Fibroblast of skin of scalp (primary cell): ENCODE measurements around the gene TYW1.
A peak's percentile ranks its signal among the peaks of the same experiment; 100 is the strongest.
"Not testable (repeated sequence)": the region's sequence is repeated elsewhere in the genome, so short reads cannot be mapped to it uniquely, and the experiment has no call there.

ENCODE experiments used
- DNase-seq: peaks from one replicate; pipeline ENCODE4 v3.0.0-alpha.2; 2013

Gene TYW1

DNA sequence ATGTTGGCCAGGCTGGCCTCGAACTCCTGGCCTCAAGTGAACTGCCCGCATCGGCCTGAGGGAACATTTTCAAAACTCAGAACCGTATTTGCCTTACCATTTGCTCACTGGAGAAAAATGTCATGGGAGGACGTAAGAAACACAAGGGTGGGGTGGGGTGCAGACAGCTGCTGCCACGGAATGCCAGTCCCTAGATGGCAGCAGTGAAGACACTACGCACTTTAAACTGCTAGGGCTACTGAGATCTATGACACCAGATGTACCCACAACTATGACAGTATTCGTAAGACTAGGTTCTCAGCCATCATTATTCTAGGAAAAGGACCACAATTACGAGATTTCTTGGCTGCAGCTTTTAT is 2.0 kb upstream of the TYW1 start:
- peak; percentile 92 for DNase-seq

DNA sequence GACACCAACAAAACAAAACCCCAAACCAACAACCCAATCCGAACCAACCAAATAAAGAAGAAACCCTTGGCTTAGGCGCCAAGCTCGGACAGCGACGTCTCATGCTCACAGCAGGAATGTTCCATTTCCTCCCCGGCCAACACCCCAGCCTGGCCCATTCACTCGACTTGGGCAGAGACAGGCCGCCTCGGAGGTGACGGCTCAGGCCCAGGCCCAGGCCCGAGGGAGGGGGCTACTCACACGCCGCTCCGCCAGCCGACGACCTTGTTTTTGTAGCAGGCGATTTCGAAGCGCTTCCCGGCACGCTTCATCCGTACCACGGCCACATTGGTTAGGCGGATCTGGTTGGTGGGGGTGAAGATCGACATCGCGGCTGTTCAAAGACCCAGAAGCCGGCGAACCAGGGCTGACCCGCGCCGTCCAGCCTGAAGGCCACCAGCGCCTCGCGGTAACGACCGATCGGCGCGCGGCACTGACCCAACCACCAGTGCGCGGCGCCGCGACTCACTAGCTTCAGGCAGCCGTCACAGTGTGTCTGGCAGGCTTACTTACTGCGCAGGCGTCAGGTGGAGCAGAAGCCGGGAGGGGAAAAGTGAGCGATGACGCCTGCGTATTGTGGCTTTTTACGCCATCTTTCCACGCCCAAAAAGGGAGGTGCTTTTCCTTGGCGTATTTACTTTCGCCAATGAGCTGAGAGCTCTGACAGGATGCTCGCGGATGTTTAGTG is 1.4 kb upstream of the TYW1 start, which contains the start of gene SBDS:
Gene SBDS, minus strand, starts transcription at position 537 of the 727 bp plus-strand sequence. Its CDS starts 169 bp downstream, at position 368.
- DNase-seq, result peak; percentile 99

DNA sequence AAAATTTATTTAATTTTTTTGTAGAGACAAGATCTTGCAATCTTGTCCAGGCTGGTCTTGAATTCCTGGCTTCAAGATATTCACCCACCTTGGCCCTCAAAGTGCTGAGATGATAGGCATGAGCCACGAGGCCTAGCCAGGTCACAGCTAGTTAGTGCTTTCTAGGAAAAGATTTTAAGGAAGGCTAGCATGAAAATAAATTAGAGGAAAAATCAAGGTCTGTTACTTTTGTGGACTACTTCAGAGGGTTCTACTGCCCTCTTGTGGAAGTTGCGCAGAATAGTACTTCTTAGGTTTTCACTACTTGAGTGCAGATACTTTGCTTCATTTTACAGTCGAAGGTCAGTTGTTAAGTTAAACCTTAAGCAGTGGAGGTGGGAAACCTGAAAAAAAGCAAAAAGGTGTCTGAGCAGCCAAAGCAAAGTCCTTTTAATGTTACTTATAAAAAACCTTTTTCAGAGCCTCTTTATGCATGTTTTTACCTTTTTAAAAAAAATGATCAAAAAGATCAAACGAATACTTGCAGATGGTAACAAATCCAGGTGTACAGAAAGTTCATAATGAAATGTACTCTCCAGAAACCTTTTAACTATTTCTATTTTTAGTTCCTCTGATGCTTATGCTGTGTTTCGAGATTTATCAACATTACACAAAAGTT is 4.1 kb downstream of the TYW1 start:
- DNase-seq, result peak; percentile 41

DNA sequence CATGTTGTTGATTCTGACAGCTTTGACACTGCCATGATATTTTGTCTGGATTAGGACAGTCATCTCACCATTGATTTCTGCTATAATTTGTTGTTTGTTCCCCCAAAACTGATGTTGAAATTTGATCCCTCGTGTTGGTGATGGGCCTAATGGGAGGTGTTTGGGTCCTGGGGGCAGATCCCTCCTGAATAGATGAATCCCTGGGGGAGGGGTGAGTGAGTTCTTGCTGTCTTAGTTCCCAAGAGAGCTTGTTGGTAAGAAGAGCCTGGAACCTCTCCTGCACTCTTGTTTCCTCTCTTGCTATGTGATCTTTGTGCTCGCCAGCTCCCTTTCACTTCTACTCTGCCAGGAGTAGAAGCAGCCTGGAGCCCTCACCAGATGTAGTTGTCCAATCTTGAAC is 7.5 kb downstream of the TYW1 start:
- not testable (repeated sequence) for DNase-seq

DNA sequence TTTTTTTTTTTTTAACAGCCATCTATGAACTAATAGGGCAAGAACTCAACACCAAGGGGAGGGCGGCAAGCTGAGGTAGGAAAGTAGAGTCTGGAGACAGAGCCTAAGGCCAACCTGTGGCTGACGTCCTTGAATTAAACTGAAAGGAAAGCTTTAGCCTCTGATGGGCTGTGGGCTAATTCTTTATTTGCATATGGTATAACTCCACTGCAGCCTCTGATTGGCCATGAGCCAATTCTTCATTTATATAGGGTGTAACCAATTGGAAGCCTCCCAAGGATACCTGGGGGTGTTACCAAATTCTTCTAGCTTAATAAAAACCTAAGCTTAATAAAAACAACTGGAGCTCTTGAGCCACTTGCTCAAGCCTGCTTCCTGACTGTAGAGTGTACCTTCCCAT is 10.3 kb downstream of the TYW1 start:
- DNase-seq, result no peak

DNA sequence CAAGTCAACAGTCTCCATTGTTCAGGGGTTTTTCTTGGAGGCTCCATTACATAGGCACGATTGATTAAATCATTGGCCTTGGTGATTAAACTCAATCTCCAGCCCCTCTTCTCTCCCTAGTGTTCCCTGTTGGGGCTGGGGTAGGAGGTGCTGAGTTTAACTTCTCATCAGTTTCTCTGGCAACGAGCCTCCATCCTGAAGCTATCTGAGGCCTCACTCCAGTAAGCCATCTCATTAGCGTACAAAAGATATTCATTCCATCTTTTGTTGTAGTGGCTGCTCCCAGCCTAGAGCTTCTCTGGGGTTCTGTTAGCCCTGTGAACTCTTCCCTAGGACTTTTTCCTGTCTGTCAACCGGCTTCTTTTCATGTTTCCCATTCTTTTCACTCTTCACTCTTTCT is 11.6 kb downstream of the TYW1 start:
- no peak for DNase-seq

DNA sequence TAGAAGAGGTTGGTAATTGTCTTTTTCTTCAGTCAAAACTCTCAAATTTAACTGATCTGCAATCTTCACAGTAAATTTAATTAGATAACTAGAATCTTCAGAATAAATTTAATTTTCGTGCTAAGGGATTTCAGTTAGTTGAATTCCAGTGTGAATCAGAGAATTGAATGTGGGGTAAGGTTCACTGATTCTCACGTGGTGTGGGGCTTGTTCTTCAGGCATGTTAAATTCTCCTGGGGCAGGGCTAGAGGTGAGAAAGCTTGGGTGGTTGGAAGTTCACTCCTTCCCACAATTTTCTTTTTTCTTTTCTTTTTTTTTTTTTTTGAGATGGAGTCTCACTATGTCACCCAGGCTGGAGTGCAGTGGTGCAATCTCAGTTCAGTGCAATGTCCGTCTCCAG is 13.0 kb downstream of the TYW1 start:
- DNase-seq, result not testable (repeated sequence)

DNA sequence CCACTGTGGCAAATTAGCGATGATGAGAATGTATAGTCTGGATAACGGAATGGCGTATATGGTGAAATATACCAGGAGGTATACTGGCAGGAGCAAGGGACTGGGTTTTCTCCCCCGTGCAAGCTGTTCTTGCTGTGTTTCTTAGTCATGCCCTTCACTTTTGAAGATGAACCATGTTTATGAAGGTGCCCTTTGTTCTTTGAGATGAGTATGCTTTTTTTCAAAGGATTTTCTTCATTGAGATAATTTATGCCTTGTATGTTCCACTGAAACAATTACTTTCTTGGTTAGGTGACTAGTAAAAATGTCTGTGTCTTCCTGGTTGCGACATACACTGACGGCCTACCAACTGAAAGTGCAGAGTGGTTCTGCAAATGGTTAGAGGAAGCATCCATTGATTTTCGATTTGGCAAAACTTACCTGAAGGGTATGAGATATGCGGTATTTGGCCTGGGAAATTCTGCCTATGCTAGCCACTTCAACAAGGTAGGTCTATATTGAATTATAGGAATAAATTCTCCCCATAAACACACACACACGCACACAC is 17.5 kb downstream of the TYW1 start:
- DNase-seq, result not testable (repeated sequence)

DNA sequence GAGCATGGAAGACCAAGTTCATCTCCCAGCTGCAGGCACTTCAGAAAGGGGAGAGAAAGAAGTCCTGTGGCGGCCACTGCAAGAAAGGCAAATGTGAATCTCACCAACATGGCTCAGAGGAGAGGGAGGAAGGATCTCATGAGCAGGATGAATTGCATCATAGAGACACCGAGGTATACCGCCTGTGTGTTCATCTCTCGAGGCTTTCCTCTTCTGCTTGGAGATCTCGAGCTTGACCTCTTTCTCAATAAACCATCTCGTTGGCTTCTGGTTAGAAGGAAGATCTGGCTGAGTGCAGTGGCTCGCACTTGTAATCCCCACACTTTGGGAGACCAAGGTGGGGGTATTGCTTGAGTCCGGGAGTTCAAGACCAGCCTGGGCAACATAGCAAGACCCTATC is 21.3 kb downstream of the TYW1 start:
- DNase-seq, result not testable (repeated sequence)

DNA sequence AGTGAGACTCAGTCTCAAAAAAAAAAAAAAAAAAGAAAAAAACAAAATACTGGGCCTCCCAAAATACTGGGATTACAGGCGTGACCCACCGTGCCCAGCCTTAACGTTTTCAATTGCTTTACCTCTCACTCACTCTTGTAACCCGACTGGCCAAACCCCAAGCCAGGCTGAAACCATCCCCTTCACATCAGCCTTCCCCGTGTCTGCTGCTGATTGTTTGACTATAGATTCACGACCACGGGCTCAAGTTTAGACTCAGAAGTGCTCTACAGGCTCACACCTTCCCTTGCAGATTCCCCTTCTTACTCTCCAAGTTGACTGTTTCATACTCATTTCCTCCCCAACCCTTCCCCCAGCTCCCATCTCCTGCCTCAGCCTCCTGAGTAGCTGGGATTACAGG is 22.3 kb downstream of the TYW1 start:
- no peak for DNase-seq

DNA sequence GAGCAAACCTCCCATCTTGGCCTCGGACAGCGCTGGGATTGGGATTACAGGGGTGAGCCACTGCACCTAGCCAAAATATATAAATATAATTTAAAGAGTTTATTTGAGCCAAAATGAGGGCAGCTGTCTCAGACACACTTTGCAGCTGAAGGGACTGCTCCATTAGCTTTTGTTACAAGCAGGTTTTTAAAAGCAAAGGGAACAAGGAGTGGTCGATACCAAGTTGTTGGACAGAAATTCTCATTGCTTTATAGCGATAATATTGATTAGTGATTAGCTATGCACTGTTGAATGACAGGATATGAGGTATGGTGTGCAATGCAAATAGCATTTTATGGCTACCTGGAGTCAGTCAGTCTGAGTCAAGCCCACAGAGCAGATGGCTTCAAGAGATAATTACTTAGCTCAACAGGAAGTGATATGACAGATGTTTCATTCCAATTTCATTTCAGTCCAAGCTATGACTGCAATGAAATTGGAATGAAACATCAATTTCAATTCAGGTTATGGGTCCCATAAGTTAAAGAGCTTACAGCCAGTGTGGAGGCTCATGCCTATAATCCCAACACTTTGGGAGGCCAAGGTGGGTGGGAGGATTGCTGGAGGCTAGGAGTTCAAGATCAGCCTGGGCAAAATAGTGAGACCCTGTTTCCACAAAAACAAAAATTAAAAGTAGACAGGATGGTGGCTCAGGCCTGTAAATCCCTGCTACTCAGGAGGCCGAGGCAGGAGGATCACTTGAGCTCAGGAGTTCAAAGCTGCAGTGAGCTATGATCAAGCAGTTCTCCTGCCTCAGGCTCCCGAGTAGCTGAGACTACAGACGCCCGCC is 23.1 kb downstream of the TYW1 start:
- DNase-seq, result no peak

DNA sequence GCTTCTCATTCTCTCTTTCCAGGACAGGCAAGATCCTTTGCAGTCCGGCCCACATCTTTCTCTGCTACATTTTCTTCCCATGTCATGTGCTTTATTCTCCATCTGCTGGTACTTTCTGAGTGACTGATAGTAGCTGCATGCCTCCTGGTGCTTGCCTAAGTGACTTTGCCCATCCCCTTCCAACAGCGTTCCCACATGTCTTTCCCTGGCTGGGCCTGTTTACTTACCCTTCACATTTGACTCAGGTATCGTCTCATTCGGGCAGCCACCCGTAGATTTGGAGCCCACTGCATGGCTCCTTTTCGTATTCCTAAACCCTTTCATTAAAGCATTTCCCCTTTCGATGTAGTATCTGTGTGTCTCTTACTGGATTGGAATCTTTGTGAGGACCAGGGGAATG is 24.6 kb downstream of the TYW1 start:
- DNase-seq, result no peak

DNA sequence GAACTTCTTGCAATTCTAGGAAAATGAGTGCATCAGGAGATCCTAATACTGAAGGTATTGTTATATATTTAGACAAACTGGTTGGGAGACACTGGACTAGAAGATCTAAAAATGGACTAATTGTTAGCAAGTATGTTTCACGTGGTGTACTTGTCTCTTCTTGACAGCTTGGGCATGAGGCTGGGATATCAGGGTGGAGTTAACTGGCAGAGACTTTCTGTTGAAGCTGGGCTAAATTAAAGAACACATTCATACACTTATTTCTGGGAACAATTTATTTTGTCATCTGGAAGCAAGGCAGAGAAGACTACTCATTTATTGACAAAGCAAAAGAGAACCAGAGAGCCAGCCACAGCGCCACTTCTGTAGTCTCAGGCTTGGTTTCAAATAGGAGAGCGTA is 25.9 kb downstream of the TYW1 start:
- no peak for DNase-seq

DNA sequence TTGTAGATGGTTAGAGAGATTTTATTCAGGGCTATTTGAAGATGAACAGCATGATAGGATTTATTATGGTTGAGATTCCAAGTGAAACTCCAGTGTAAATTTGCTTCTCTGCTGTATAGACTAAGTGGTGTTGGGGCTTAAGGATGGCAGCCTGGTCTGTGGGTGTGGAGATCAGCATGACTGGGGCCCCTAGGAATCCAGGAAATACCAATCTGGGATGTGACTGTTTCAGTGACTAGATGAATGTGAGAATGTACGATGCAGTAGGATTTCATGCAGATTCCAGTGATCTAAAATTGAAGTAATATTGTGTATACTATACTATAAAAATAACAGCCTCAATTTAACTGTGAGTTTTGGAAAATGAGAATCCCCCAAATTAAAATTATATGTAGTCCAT is 28.8 kb downstream of the TYW1 start:
- peak; percentile 77 for DNase-seq

DNA sequence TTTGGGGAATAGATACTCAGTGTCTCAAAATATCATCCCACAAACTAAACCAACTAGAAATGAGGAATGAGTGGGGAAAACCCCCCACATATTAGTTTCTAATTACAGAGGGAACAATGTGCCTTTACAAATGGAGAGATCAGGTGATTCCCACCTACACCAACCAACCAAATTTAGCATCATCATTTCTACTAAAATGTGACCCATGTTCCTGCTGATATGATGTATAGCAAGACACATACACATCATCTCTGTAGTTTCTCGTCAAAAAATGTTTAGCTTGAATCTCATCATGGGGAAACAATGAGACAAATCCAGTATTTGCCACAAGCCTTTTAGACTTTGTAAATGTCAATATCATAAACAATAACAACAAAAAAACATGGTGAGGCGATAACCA is 35.1 kb downstream of the TYW1 start:
- not testable (repeated sequence) for DNase-seq

DNA sequence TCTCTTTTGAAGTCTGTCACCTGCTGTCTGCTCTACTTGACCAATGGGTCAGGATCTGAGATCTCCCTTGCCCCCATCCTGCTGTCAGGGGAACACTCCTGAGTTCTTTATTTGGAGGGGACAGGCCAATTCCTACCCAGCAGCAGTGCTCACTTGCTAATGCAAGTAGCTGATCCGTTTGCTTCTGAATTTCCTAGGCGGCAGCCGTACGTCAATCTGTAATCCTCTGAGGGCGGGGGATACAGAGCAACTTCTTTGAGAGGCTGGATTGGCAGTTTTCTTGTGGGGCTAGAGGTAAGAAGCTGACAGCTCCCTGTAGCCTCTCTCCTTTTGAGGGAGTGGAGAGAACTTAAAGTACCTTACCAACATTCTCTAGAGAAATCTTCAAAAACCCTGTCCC is 36.6 kb downstream of the TYW1 start:
- DNase-seq, result no peak

DNA sequence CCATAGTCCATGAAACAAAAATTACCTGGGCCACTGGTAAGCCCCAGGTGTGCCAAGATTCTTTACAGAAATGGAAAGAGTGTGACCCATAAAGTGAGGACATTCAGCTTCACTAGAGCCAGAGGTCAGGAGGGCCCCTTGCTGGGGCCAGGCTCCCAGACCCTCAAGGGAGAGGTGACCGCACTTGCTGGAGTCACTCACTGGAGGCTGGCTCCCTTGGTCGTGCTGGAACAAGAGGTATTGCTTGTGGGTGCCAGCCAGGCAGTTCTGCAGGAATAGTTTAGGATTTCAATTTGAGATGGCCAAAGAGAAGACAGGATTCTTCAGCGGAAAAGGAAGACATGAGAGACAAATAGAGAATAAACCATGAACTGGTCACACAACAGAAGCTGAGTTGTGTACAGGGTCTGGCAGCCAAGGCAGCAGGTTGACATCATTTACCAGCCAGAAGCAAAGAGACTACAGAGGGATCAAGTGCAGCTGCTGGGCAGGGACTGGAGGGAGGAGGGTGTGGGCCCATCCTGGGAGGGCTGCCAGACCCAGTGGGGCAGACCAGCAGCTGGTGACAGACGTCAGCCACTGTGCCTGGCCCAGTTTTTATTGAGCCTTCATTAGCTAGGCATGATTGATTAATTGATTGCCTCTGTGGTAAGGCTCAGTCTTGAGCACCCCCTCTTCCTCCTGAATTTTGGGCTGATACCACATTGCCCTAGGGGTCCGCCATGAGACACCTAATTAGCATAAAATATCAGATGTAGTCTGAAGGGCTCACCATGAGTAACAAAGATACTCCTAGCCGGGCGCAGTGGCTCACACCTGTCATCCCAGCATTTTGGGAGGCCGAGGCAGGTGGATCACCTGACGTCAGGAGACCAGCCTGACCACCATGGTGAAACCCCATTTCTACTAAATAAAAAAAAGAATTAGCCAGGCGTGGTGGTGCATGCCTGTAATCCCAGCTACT is 40.1 kb downstream of the TYW1 start:
- DNase-seq, result not testable (repeated sequence)

DNA sequence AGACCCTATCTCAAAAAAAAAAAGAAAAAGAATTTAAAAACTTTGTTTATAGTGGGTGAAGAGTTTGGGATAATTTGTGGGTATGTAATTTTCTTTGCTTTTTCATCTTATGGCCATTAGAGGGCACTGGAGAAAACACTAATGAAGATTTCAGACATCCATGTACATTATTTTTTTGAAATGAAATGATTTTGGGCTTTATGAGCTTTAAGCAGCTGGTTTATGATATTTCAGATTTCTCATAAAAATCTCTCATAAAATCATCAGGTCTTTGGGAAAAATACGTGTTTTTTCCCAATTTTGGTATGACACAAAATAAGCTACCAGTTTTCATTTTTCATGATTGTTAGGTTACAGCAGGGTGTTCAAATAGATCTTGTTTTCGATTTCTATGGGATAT is 44.2 kb downstream of the TYW1 start:
- DNase-seq, result not testable (repeated sequence)

DNA sequence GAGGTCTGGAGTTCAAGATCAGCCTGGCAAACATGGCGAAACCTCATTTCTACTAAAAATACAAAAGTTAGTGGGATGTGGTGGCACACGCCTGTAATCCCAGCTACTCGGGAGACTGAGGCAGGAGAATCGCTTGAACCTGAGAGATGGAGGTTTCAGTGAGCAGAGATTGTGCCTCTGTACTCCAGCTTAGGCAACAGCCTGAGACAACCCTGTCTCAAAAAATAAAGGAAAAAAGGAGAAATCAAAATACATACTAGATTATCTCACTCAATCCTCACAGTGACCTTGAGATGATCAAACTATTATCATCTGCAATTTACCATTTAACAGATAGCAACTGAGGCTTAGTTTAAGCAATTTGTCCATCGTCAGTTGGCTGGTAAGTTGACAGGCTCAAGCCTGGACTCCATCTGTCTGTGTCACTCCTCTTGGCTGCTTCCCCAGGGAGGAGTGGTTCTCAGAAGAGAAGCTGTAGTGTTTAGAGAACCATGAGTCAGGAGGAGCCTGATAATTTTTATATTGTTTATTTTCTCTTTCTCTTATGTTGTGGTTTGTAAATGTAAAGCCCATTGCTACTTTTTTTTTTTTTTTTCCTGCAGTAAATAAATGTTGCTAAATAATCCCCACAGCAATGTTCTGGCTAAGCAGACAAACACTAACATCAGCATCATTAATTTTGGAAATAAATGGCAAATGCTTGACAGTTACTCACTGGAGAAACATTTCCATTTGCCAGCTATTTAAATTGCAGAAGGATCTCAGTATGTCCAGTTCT is 46.3 kb downstream of the TYW1 start:
- DNase-seq, result peak; percentile 82

DNA sequence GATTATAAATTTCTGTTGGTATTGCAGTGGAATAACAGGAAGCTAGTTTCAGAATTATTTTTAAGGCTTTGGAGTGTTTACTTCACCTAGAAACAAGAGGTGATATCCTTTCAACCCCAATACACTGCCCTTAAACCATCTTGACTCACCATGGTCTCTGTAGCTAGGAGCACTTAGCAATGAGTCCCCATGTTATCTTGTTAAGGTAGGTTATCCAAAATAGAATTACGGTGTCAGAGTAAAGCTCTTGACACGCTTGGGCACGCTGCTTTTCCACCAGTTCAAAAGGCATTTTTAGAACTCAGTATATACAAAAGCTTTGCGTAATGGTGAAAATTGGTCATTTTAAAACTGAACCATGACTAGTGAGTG is 46.9 kb downstream of the TYW1 start:
- DNase-seq, result not testable (repeated sequence)

DNA sequence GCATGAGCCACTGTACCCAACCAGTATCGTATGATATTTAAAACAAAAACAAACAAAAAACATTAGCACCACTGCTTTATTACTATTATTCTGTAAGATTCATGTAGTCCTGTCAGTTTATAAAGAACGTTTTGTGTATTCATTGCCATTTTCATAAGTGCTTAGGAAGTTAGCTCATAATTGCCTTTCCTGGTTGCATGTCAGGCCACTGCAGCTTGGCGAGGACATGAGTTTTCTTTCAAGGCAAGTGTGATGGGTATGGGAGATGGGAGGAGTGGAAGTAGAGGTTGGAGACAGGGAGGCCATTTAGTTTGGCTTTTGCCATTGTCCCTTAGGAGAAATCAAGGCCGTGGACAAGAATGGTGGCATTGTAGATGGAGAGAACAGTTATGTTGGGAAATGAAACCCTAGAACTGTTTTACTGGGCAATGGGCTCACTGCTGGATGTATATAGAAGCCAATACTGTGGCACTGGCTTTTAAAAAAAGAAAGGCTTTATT is 48.9 kb downstream of the TYW1 start:
- DNase-seq, result no peak
